ENCODE measurements around the gene FGFR2.

DNA sequence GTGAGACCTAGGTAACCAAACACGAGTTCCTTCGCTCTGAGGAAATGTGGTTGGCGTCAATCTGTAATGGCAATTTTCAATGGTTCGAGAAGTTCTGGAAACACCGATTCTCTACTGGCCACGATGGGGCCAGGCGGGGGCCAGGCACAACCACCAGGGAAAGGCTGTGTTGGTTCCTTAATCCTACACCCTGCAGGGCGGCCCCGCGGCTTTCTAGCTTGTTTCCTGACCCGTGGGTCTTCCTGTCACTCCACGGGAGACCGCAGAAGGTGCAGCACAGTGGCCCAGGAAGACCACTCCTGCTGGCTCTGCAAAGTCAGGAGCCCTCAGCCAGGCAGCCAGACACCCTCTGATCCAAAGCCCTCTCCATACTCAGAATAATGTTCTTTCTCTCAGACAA, 113.4 kb downstream of the FGFR2 start:
- TF ChIP-seq POLR2A (IDR thresholded peaks at IDR 0.05; ENCODE audit: borderline replicate concordance, extremely low read depth, insufficient read depth, insufficient read length) (no peak), POLR2AphosphoS5 (IDR thresholded peaks at IDR 0.05; ENCODE audit: low read depth, low read length) (no peak), SRF (IDR thresholded peaks at IDR 0.05; ENCODE audit: low read depth) (no peak), RAD21 (IDR thresholded peaks at IDR 0.05; ENCODE audit: low read depth) (no peak), YY1 (IDR thresholded peaks at IDR 0.05; ENCODE audit: extremely low read depth, insufficient replicate concordance, low read depth, low read length) (no peak)
- TF ChIP-seq, protein P1, sequence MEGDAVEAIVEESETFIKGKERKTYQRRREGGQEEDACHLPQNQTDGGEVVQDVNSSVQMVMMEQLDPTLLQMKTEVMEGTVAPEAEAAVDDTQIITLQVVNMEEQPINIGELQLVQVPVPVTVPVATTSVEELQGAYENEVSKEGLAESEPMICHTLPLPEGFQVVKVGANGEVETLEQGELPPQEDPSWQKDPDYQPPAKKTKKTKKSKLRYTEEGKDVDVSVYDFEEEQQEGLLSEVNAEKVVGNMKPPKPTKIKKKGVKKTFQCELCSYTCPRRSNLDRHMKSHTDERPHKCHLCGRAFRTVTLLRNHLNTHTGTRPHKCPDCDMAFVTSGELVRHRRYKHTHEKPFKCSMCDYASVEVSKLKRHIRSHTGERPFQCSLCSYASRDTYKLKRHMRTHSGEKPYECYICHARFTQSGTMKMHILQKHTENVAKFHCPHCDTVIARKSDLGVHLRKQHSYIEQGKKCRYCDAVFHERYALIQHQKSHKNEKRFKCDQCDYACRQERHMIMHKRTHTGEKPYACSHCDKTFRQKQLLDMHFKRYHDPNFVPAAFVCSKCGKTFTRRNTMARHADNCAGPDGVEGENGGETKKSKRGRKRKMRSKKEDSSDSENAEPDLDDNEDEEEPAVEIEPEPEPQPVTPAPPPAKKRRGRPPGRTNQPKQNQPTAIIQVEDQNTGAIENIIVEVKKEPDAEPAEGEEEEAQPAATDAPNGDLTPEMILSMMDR (IDR thresholded peaks at IDR 0.05 in 2 of 3, conservative IDR thresholded peaks at IDR 0.05 in 1 of 3; ENCODE audit: borderline replicate concordance in 1 of 3, insufficient read depth in 1 of 3, low read depth in 2 of 3, low read length in 2 of 3), result no peak
- TF ChIP-seq, protein P2, sequence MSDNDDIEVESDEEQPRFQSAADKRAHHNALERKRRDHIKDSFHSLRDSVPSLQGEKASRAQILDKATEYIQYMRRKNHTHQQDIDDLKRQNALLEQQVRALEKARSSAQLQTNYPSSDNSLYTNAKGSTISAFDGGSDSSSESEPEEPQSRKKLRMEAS (IDR thresholded peaks at IDR 0.05), result no peak
